HepG2 (cell line): ENCODE data around the gene SIK3. TPM values are rescaled to one million over a fixed set of nuclear protein-coding genes. Genes with fewer than 3 reads are reported as not detected.

ENCODE experiments used
- ATF2 ChIP-seq: sonication (generic); formaldehyde crosslinking; IDR thresholded peaks from 2 replicates; pipeline ENCODE4 v1.4.0; 2020; ENCODE audit warnings: missing genetic modification reagents
- CCAR2 ChIP-seq: fragments of 200-400 bp; formaldehyde crosslinking; optimal IDR thresholded peaks from 2 replicates; pipeline ENCODE3; 2018; ENCODE audit warnings: low read depth, mild to moderate bottlenecking, low read length, moderate library complexity
- HES4 ChIP-seq: sonication (generic); formaldehyde crosslinking; IDR thresholded peaks from 2 replicates; pipeline ENCODE4 v1.9.0; 2021; ENCODE audit warnings: mild to moderate bottlenecking, missing genetic modification reagents, borderline replicate concordance
- KLF6 ChIP-seq: IDR thresholded peaks from 2 replicates; pipeline ENCODE4 v1.8.0; 2016; ENCODE audit warnings: missing biosample characterization, missing genetic modification reagents
- NFE2L1 ChIP-seq: sonication (generic); formaldehyde crosslinking; IDR thresholded peaks from 2 replicates; pipeline ENCODE4 v1.4.0; 2020; ENCODE audit warnings: missing genetic modification reagents, mild to moderate bottlenecking, borderline replicate concordance
- NR2F1 ChIP-seq, 2 experiments: fragments of 450-650 bp in 1 of 2; formaldehyde crosslinking in 1 of 2; IDR thresholded peaks; 2 replicates each; pipeline versions ENCODE4 v1.5.0 to v1.6.1; 2016 to 2020; ENCODE audit warnings: mild to moderate bottlenecking in 1 of 2, missing compliant biosample characterization in 1 of 2, missing genetic modification reagents in 1 of 2, moderate library complexity in 1 of 2
- ZBTB7A ChIP-seq: sonication (generic); formaldehyde crosslinking; IDR thresholded peaks from 2 replicates; pipeline ENCODE4 v1.8.0; 2022; ENCODE audit warnings: mild to moderate bottlenecking, missing genetic modification reagents
- ZBTB8A ChIP-seq: sonication (generic); formaldehyde crosslinking; IDR thresholded peaks from 2 replicates; pipeline ENCODE4 v1.4.0; 2020; ENCODE audit warnings: mild to moderate bottlenecking, low read depth, missing genetic modification reagents, borderline replicate concordance
- ZKSCAN1 ChIP-seq: fragments of 150-350 bp; IDR thresholded peaks from 2 replicates; pipeline ENCODE4 v1.6.1; 2014; ENCODE audit warnings: low read length
- ZNF260 ChIP-seq: sonication (generic); formaldehyde crosslinking; IDR thresholded peaks from 2 replicates; pipeline ENCODE4 v1.4.0; 2020; ENCODE audit warnings: missing genetic modification reagents, low read depth, mild to moderate bottlenecking, borderline replicate concordance
- ZNF274 ChIP-seq: sonication (generic); formaldehyde crosslinking; IDR thresholded peaks from 2 replicates; pipeline ENCODE4 v1.5.1; 2020; ENCODE audit warnings: mild to moderate bottlenecking, missing genetic modification reagents
- ZNF510 ChIP-seq: sonication (generic); formaldehyde crosslinking; IDR thresholded peaks from 2 replicates; pipeline ENCODE4 v1.4.0; 2020; ENCODE audit warnings: low read depth, mild to moderate bottlenecking, missing genetic modification reagents
- ZNF546 ChIP-seq: sonication (generic); formaldehyde crosslinking; conservative IDR thresholded peaks from 2 replicates; pipeline ENCODE4 v1.8.1; 2023; ENCODE audit warnings: mild to moderate bottlenecking, missing genetic modification reagents
- ZNF598 ChIP-seq: sonication (generic); formaldehyde crosslinking; IDR thresholded peaks from 2 replicates; pipeline ENCODE4 v1.5.1; 2020; ENCODE audit warnings: mild to moderate bottlenecking, missing genetic modification reagents, borderline replicate concordance
- polyA plus RNA-seq, 8 experiments: library from polyadenylated mRNA; depleted of rRNA in 3 of 8; stranded (reverse) in 7 of 8; unstranded in 1 of 8; fragments of >200 nt; fragmentation: Illumina TruSeq in 4 of 8; extraction: Trizol in 4 of 8; gene quantifications; 2 replicates each; pipeline versions ENCODE4 v1.2.1 to v1.2.3, GENCODE V29; 2011 to 2016; ENCODE audit warnings: low read depth in 4 of 8, missing spikeins in 1 of 8, mixed read lengths in 1 of 8; ENCODE audit not compliant: insufficient read depth in 1 of 8
- total RNA-seq, 5 experiments: library from RNA; depleted of rRNA; stranded (reverse); fragments of >200 nt; fragmentation: Illumina TruSeq; extraction: Trizol; gene quantifications; 2 replicates each; pipeline ENCODE4 v1.2.3, GENCODE V29; 2016; ENCODE audit warnings: low read depth in 1 of 5
- TF ChIP-seq, protein P1 (sequence below): sonication (generic); formaldehyde crosslinking; IDR thresholded peaks from 2 replicates; pipeline ENCODE4 v1.4.0; 2020; ENCODE audit warnings: low read depth, mild to moderate bottlenecking, missing genetic modification reagents
- TF ChIP-seq, protein P2 (sequence below): IDR thresholded peaks from 2 replicates; pipeline ENCODE4 v1.6.1; 2016; ENCODE audit warnings: missing genetic modification reagents, missing compliant biosample characterization
- TF ChIP-seq, protein P3 (sequence below): sonication (generic); formaldehyde crosslinking; IDR thresholded peaks from 2 replicates; pipeline ENCODE4 v1.5.0; 2020; ENCODE audit warnings: mild to moderate bottlenecking, missing genetic modification reagents
- TF ChIP-seq, protein P4 (sequence below): sonication (generic); formaldehyde crosslinking; IDR thresholded peaks from 2 replicates; pipeline ENCODE4 v1.4.0; 2020; ENCODE audit warnings: missing genetic modification reagents, borderline replicate concordance
- TF ChIP-seq, protein P5 (sequence below): sonication (generic); formaldehyde crosslinking; IDR thresholded peaks from 2 replicates; pipeline ENCODE4 v1.8.0; 2022; ENCODE audit warnings: mild to moderate bottlenecking, missing genetic modification reagents, moderate library complexity

Gene SIK3
- total and polyA plus RNA-seq, 2 of the 13 experiments (the other 11 are each of a cell fraction or from before 2014, with no cell fraction given) = 5.7 to 9.8 TPM

GRCh38 chr11:117143871-117144476 lies 45.7 kb upstream of the SIK3 start, which contains the start of gene PAFAH1B2 (continued):
- TF ChIP-seq NFE2L1 (CRISPR knock-in tag) (peak; percentile 29; the same call in 1 of the 2 replicates), ZNF598 (peak; percentile 86; the same call in 1 of the 2 replicates), NR2F1 (CRISPR knock-in tag; IDR thresholded peaks at IDR 0.05) (no peak), CCAR2 (no peak), ZNF260 (CRISPR knock-in tag) (0 out of 2 replicates have a peak, but pooled peaks have one; percentile 70), KLF6 (CRISPR knock-in tag) (peak; percentile 84), ZKSCAN1 (no peak), ATF2 (CRISPR knock-in tag) (peak; percentile 82), ZNF546 (CRISPR knock-in tag) (no peak), ZNF274 (CRISPR knock-in tag) (peak; percentile 96), HES4 (no peak), ZBTB7A (CRISPR knock-in tag) (no peak), ZNF510 (peak; percentile 95; the same call in 1 of the 2 replicates), ZBTB8A (no peak)
- TF ChIP-seq, protein P1, sequence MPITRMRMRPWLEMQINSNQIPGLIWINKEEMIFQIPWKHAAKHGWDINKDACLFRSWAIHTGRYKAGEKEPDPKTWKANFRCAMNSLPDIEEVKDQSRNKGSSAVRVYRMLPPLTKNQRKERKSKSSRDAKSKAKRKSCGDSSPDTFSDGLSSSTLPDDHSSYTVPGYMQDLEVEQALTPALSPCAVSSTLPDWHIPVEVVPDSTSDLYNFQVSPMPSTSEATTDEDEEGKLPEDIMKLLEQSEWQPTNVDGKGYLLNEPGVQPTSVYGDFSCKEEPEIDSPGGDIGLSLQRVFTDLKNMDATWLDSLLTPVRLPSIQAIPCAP (CRISPR knock-in tag) = 0 out of 2 replicates have a peak, but pooled peaks have one; percentile 78
- TF ChIP-seq, protein P2, sequence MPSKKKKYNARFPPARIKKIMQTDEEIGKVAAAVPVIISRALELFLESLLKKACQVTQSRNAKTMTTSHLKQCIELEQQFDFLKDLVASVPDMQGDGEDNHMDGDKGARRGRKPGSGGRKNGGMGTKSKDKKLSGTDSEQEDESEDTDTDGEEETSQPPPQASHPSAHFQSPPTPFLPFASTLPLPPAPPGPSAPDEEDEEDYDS (CRISPR knock-in tag) = peak; percentile 97
- TF ChIP-seq, protein P3, sequence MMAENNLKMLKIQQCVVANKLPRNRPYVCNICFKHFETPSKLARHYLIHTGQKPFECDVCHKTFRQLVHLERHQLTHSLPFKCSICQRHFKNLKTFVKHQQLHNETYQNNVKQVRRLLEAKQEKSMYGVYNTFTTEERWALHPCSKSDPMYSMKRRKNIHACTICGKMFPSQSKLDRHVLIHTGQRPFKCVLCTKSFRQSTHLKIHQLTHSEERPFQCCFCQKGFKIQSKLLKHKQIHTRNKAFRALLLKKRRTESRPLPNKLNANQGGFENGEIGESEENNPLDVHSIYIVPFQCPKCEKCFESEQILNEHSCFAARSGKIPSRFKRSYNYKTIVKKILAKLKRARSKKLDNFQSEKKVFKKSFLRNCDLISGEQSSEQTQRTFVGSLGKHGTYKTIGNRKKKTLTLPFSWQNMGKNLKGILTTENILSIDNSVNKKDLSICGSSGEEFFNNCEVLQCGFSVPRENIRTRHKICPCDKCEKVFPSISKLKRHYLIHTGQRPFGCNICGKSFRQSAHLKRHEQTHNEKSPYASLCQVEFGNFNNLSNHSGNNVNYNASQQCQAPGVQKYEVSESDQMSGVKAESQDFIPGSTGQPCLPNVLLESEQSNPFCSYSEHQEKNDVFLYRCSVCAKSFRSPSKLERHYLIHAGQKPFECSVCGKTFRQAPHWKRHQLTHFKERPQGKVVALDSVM (CRISPR knock-in tag) = no peak
- TF ChIP-seq, protein P4, sequence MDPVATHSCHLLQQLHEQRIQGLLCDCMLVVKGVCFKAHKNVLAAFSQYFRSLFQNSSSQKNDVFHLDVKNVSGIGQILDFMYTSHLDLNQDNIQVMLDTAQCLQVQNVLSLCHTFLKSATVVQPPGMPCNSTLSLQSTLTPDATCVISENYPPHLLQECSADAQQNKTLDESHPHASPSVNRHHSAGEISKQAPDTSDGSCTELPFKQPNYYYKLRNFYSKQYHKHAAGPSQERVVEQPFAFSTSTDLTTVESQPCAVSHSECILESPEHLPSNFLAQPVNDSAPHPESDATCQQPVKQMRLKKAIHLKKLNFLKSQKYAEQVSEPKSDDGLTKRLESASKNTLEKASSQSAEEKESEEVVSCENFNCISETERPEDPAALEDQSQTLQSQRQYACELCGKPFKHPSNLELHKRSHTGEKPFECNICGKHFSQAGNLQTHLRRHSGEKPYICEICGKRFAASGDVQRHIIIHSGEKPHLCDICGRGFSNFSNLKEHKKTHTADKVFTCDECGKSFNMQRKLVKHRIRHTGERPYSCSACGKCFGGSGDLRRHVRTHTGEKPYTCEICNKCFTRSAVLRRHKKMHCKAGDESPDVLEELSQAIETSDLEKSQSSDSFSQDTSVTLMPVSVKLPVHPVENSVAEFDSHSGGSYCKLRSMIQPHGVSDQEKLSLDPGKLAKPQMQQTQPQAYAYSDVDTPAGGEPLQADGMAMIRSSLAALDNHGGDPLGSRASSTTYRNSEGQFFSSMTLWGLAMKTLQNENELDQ = no peak
- TF ChIP-seq, protein P5, sequence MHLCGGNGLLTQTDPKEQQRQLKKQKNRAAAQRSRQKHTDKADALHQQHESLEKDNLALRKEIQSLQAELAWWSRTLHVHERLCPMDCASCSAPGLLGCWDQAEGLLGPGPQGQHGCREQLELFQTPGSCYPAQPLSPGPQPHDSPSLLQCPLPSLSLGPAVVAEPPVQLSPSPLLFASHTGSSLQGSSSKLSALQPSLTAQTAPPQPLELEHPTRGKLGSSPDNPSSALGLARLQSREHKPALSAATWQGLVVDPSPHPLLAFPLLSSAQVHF (CRISPR knock-in tag) = peak; percentile 81; the same call in 1 of the 2 replicates
